ENCODE measurements around the gene KCNK3. TPM values are rescaled to one million over a fixed set of nuclear protein-coding genes. Genes with fewer than 3 reads are reported as not detected.

KCNK3 gene
- total and polyA plus RNA-seq, 7 experiments from 2014 or later, result not detected

DNA sequence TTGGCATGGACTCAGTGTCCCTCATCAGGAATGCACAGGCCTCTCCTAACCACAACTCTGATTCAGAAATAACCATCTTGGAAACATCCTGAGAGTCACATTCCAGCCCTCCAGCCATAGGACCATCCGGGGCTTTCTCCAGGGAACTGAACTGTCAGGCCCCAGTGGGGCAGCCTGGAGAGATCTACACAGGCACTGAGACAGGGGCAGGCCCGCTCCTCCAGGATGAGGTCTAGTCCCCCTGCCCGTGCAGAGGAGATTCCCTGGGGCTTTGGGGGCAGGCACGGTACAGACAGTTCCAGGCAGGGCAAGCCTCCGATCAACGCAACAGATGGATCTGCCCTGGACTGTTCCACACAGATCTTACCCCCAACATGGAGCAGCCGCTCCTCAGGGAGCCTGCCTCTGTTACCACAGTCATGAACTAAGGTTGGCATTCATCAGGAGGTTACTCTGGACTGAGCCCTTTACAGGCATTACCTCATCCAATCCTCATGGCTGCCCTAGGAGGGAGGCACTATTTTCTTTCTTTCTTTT lies 12.0 kb downstream of the KCNK3 start:
- Histone ChIP-seq H3K4me3 (ENCODE audit: low read length) (no peak overlapping the region), H3K27me3 (ENCODE audit: control insufficient read depth in 2 of 2, insufficient read depth in 2 of 2, low read length in 2 of 2) (no peaks in the 10 kb centered on the region), H3K4me1 (ENCODE audit: control insufficient read depth in 2 of 2, insufficient read depth in 2 of 2, low read length in 2 of 2) (no peaks in the 10 kb centered on the region), H3K36me3 (ENCODE audit: control insufficient read depth in 2 of 3, insufficient read depth in 3 of 3, low read length in 3 of 3) (no peaks in the 10 kb centered on the region), H3K9me3 (ENCODE audit: control insufficient read depth in 2 of 3, low read length in 3 of 3) (no peaks in the 10 kb centered on the region), H3K27ac (ENCODE audit: low read depth, low read length) (no peak overlapping the region)
- Mint-ChIP-seq H3K9me3 (no peaks in the 10 kb centered on the region), H3K36me3 (no peaks in the 10 kb centered on the region), H3K4me3 (no peak overlapping the region), H3K27ac (no peak overlapping the region), H3K27me3 (peaks cover 0 to 13% (median 7%) of the 10 kb centered on the region in 5 donors), H3K4me1 (peaks cover 0 to 4% (median 0%) of the 10 kb centered on the region in 7 donors)
- intact Hi-C loops (cut with micrococcal nuclease), result no loop called here
- ChIA-PET CTCF (no interaction called here), POLR2A (no interaction called here)
- ATAC-seq (no peak), DNase-seq (no peak)

DNA sequence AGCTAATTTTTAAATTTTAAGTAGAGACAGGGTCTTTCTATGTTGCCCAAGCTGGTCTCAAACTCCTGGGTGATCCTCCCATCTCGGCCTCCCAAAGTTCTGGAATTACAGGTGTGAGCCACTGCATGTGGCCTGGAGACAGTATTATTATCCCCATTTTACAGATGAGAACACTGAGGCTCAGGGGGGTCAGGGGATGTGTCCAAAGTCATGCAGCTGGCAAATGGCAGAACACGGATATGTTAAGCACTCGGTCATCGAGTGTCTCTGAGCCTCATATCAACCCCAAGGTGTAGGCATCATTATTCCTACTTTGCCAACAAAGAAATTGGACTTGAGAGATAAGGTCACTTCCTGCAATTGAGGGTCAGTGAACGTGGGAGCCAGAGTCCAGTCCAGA lies 12.6 kb downstream of the KCNK3 start:
- DNase-seq (no peak), ATAC-seq (no peak)
- Mint-ChIP-seq H3K27ac (no peak overlapping the region), H3K4me3 (no peak overlapping the region), H3K27me3 (peaks cover 0 to 12% (median 7%) of the 10 kb centered on the region in 5 donors), H3K36me3 (no peaks in the 10 kb centered on the region), H3K4me1 (peaks cover 0 to 4% (median 0%) of the 10 kb centered on the region in 7 donors), H3K9me3 (no peaks in the 10 kb centered on the region)
- intact Hi-C loops (cut with micrococcal nuclease), result no loop called here
- no peaks in the 10 kb centered on the region for H3K4me1 ChIP-seq (ENCODE audit: control insufficient read depth in 2 of 2, insufficient read depth in 2 of 2, low read length in 2 of 2)
- no peaks in the 10 kb centered on the region for H3K9me3 ChIP-seq (ENCODE audit: control insufficient read depth in 2 of 3, low read length in 3 of 3)
- ChIA-PET CTCF (no interaction called here), POLR2A (no interaction called here)
- H3K36me3 ChIP-seq (ENCODE audit: control insufficient read depth in 2 of 3, insufficient read depth in 3 of 3, low read length in 3 of 3), result no peaks in the 10 kb centered on the region
- no peak overlapping the region for H3K27ac ChIP-seq (ENCODE audit: low read depth, low read length)
- no peak overlapping the region for H3K4me3 ChIP-seq (ENCODE audit: low read length)
- H3K27me3 ChIP-seq (ENCODE audit: control insufficient read depth in 2 of 2, insufficient read depth in 2 of 2, low read length in 2 of 2), result no peaks in the 10 kb centered on the region

DNA sequence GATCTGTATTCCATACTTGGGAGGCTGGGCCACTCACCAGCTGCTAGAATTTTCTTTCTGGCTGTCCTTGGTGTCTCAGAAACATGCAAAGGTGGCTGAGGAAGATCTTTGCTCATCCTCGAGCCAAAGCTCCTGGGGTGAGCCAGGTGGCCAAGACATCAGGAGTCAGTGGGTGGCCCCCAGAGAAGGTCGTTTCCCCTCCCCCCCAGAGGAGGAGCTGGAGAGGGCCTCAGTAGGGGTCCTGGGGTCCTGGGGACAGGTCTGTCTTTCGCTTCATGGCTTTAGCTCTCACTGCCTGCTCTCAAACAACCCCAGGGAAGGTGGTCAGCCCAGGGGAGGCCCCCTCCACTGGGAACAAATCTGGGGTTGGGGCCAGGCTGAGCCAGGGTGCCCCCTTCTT lies 13.6 kb downstream of the KCNK3 start:
- POLR2A ChIA-PET, result no interaction called here
- H3K27ac Mint-ChIP-seq, result no peak overlapping the region
- Histone ChIP-seq H3K36me3 (ENCODE audit: control insufficient read depth in 2 of 3, insufficient read depth in 3 of 3, low read length in 3 of 3) (no peaks in the 10 kb centered on the region), H3K27ac (ENCODE audit: low read depth, low read length) (no peak overlapping the region), H3K4me1 (ENCODE audit: control insufficient read depth in 2 of 2, insufficient read depth in 2 of 2, low read length in 2 of 2) (no peaks in the 10 kb centered on the region), H3K4me3 (ENCODE audit: low read length) (no peak overlapping the region), H3K9me3 (ENCODE audit: control insufficient read depth in 2 of 3, low read length in 3 of 3) (no peaks in the 10 kb centered on the region), H3K27me3 (ENCODE audit: control insufficient read depth in 2 of 2, insufficient read depth in 2 of 2, low read length in 2 of 2) (no peaks in the 10 kb centered on the region)
- intact Hi-C loops (cut with micrococcal nuclease), result no loop called here
- DNase-seq (no peak), ATAC-seq (no peak)
- no peaks in the 10 kb centered on the region for H3K36me3 Mint-ChIP-seq
- H3K27me3 Mint-ChIP-seq, result peaks cover 0 to 4% (median 3%) of the 10 kb centered on the region in 5 donors
- no peak overlapping the region for H3K4me3 Mint-ChIP-seq
- peaks cover 0 to 4% (median 0%) of the 10 kb centered on the region in 7 donors for H3K4me1 Mint-ChIP-seq
- CTCF ChIA-PET, result no interaction called here
- no peaks in the 10 kb centered on the region for H3K9me3 Mint-ChIP-seq

DNA sequence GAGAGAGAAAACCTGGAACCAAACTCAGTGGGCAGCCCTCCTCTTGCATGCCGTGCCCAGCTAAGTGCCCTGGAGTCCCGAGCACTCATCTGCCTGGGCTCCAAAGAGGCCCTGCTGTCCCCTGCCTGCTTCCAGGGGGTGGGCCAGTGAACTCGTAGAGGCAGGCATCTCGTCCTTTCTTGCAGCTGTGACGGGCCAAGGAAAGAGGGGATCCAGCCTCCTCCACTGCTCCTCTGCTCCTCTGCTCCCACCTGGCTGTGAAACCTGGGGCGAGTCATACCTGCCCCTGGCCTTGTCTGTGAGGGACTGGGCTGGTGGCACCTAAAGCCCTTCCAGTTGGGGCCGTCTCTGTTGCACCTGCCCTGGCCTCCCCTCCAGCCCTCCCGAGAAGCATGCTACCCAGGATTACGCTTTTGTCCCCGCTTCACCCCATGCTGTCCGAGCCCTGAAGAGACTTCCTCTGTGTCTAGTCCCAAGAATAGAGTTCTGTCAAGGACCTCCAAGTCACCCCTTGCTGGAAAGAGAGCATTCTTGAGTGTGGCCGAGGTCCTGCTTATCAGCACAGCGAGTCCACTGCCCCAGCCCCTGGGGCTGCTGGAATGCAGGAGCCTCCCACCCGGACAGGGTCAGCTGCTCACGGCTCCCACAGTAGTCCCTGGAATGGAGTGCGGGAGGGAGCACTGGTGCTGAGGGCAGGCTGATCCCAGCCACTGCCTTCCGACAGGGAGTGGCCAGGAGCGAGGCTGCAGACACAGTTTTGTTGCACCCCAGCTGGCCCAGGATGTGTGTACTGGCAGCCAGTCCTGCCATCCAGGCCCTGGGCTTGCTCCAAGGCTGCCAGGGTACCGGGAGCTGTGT lies 14.3 kb downstream of the KCNK3 start:
- no peak overlapping the region for H3K4me3 ChIP-seq (ENCODE audit: low read length)
- H3K27ac ChIP-seq (ENCODE audit: low read depth, low read length), result no peak overlapping the region
- no peaks in the 10 kb centered on the region for H3K9me3 Mint-ChIP-seq
- ChIA-PET POLR2A (no interaction called here), CTCF (no interaction called here)
- intact Hi-C loops (cut with micrococcal nuclease), result no loop called here
- no peaks in the 10 kb centered on the region for H3K9me3 ChIP-seq (ENCODE audit: control insufficient read depth in 2 of 3, low read length in 3 of 3)
- ATAC-seq (no peak), DNase-seq (no peak)
- H3K27me3 ChIP-seq (ENCODE audit: control insufficient read depth in 2 of 2, insufficient read depth in 2 of 2, low read length in 2 of 2), result no peaks in the 10 kb centered on the region
- H3K27me3 Mint-ChIP-seq, result peaks cover 0 to 4% (median 0%) of the 10 kb centered on the region in 5 donors
- H3K4me3 Mint-ChIP-seq, result no peak overlapping the region
- H3K4me1 Mint-ChIP-seq, result peaks cover 0 to 3% (median 0%) of the 10 kb centered on the region in 7 donors
- H3K27ac Mint-ChIP-seq, result no peak overlapping the region
- H3K36me3 ChIP-seq (ENCODE audit: control insufficient read depth in 2 of 3, insufficient read depth in 3 of 3, low read length in 3 of 3), result no peaks in the 10 kb centered on the region
- H3K4me1 ChIP-seq (ENCODE audit: control insufficient read depth in 2 of 2, insufficient read depth in 2 of 2, low read length in 2 of 2), result no peaks in the 10 kb centered on the region
- no peaks in the 10 kb centered on the region for H3K36me3 Mint-ChIP-seq

DNA sequence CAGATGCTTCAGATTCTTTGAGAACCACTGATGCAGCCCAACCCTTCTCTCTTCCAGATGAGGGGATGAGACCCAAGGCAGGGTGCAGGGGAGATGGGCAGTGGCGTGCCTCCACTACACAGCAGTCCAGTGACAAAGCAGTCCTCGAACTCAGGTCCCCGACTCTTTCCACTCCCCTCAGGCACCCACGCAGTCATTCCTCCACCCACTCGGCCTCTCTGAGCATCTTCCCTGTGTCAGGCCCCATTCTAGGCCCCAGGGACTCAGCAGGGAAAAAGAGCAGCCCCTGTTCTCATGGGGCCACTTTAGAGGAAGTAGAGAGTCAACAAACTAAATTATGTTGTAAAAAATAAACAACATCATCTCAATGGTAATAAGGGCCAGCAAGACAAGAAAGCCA lies 15.2 kb downstream of the KCNK3 start:
- Histone ChIP-seq H3K27me3 (ENCODE audit: control insufficient read depth in 2 of 2, insufficient read depth in 2 of 2, low read length in 2 of 2) (no peaks in the 10 kb centered on the region), H3K9me3 (ENCODE audit: control insufficient read depth in 2 of 3, low read length in 3 of 3) (no peaks in the 10 kb centered on the region), H3K4me3 (ENCODE audit: low read length) (no peak overlapping the region), H3K4me1 (ENCODE audit: control insufficient read depth in 2 of 2, insufficient read depth in 2 of 2, low read length in 2 of 2) (no peaks in the 10 kb centered on the region), H3K36me3 (ENCODE audit: control insufficient read depth in 2 of 3, insufficient read depth in 3 of 3, low read length in 3 of 3) (no peaks in the 10 kb centered on the region), H3K27ac (ENCODE audit: low read depth, low read length) (no peak overlapping the region)
- Mint-ChIP-seq H3K27me3 (peaks cover 0 to 4% (median 0%) of the 10 kb centered on the region in 5 donors), H3K9me3 (no peaks in the 10 kb centered on the region), H3K4me3 (no peak overlapping the region), H3K4me1 (no peaks in the 10 kb centered on the region), H3K27ac (no peak overlapping the region), H3K36me3 (no peaks in the 10 kb centered on the region)
- intact Hi-C loops (cut with micrococcal nuclease), result no loop called here
- CTCF ChIA-PET, result no interaction called here
- ATAC-seq (no peak), DNase-seq (no peak)
- POLR2A ChIA-PET, result no interaction called here

DNA sequence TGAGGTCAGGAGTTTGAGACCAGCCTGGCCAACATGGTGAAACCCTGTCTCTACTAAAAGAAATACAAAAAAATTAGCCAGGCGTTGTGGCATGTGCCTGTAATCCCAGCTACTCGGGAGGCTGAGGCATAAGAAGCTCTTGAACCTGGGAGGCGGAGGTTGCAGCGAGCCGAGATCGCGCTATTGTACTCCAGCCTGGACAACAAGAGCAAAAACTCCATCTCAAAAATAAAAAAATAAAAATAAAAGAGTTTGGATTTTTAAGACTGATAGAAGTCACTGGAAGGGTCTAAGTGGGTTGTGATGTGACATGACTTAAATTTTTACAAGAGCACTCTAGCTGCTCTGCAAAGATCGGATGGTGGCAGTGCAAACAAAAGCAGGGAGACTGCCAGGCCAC lies 15.9 kb downstream of the KCNK3 start:
- H3K9me3 ChIP-seq (ENCODE audit: control insufficient read depth in 2 of 3, low read length in 3 of 3), result no peaks in the 10 kb centered on the region

More for the DNA sequence above, 15.9 kb downstream of the KCNK3 start:
- no peaks in the 10 kb centered on the region for H3K9me3 Mint-ChIP-seq
- no peaks in the 10 kb centered on the region for H3K36me3 Mint-ChIP-seq
- H3K4me3 ChIP-seq (ENCODE audit: low read length), result no peak overlapping the region
- CTCF ChIA-PET, result no interaction called here
- H3K4me3 Mint-ChIP-seq, result no peak overlapping the region
- no peak for DNase-seq
- H3K27ac Mint-ChIP-seq, result peak overlapping the region in 1 of 9 donors; percentile 20
- POLR2A ChIA-PET, result no interaction called here
- H3K36me3 ChIP-seq (ENCODE audit: control insufficient read depth in 2 of 3, insufficient read depth in 3 of 3, low read length in 3 of 3), result no peaks in the 10 kb centered on the region
- H3K4me1 ChIP-seq (ENCODE audit: control insufficient read depth in 2 of 2, insufficient read depth in 2 of 2, low read length in 2 of 2), result no peaks in the 10 kb centered on the region
- no peak for ATAC-seq
- H3K4me1 Mint-ChIP-seq, result no peaks in the 10 kb centered on the region
- H3K27ac ChIP-seq (ENCODE audit: low read depth, low read length), result no peak overlapping the region
- no peaks in the 10 kb centered on the region for H3K27me3 ChIP-seq (ENCODE audit: control insufficient read depth in 2 of 2, insufficient read depth in 2 of 2, low read length in 2 of 2)
- peaks cover 0 to 4% (median 0%) of the 10 kb centered on the region in 5 donors for H3K27me3 Mint-ChIP-seq
- intact Hi-C loops (cut with micrococcal nuclease), result no loop called here
